ENCODE measurements around the gene CA10.

DNA sequence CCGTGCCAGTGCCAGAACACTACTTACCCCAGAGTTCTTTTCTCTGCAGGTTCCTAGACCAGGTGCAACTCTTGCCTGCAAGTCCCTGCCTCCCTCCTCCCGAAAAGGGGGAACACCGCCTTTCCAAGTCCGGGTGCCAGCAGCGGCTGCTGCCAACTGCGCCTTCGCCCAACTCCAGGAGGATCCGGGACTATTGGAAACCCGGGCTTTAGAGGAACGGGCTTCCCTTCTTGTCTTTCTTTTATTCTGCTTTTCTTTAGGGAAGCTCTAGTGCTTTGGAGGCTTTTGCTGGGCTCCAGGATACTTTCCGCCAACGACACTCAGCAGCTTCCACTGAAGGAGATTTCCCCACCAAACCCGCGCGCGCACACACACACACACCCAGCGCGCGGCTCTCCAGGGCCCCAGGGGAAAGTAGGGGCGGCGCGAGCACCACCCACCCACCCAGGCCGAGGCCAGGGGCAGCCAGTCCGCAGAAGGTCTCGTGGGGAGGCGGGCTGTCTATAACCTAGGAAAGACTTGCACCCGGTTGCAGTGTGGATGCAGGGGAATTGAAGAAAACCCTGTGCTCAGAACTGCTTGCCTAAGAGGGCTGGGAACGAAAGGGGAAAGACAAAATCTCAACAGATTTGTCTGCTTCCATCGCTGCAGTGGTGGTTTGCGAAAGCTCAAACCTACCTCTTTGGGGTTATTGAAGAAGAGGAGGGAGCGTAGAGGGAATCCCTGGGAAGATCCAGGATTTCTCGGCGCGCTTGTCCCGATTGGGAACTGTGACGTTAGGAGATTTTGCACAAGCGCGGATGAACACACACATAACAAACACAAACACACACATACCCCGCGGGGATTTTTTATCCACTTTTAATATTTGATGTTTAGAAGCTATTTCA, 977 bp upstream of the CA10 start:
- TF ChIP-seq, protein P1, sequence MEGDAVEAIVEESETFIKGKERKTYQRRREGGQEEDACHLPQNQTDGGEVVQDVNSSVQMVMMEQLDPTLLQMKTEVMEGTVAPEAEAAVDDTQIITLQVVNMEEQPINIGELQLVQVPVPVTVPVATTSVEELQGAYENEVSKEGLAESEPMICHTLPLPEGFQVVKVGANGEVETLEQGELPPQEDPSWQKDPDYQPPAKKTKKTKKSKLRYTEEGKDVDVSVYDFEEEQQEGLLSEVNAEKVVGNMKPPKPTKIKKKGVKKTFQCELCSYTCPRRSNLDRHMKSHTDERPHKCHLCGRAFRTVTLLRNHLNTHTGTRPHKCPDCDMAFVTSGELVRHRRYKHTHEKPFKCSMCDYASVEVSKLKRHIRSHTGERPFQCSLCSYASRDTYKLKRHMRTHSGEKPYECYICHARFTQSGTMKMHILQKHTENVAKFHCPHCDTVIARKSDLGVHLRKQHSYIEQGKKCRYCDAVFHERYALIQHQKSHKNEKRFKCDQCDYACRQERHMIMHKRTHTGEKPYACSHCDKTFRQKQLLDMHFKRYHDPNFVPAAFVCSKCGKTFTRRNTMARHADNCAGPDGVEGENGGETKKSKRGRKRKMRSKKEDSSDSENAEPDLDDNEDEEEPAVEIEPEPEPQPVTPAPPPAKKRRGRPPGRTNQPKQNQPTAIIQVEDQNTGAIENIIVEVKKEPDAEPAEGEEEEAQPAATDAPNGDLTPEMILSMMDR (IDR thresholded peaks at IDR 0.05): no peak
- no peak for TF ChIP-seq POLR2AphosphoS5 (IDR thresholded peaks at IDR 0.05)
- no peak for TF ChIP-seq EP300 (IDR thresholded peaks at IDR 0.05)
